NCI-H526 (cell line): Measurements from ENCODE around the gene SLC35F6.

Experiments used
- DNase-seq, 2 experiments: peaks; one replicate each; lab custom pipeline; 2025; lab: John Stamatoyannopoulos, UW

SLC35F6 gene

DNA sequence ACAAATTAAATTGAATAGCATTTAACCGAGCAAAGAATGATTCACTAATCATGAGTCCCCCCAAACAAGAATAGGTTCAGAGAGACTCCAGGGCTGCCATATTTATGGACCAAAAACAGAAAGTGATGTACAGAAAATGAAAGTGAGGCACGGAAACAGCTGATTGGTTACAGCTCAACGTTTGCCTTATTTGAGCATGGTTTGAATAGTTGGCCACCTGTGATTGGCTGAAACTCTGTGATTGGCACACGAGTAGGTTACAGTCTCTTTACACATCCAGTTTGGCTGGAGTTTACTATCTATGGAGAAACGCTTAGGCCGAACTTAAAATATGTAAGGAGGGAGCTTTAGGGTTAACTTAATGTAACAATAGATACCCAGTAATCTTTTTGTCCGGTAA lies 56.8 kb downstream of the SLC35F6 start:
- no peak for DNase-seq

- no peak for DNase-seq
Observed at GRCh38 chr2:26822877-26823276, 58.8 kb downstream of the SLC35F6 start.
